Peyer's patch (tissue), 4 donors: Measurements from ENCODE around the gene SFTPA2.

ENCODE experiments used
- POLR2A ChIP-seq, 2 donors: fragments of 450-650 bp; IDR thresholded peaks; one replicate each; pipeline ENCODE4 v1.5.1; 2017; ENCODE audit warnings: antibody characterized with exemption in 2 of 2, mild to moderate bottlenecking in 2 of 2, moderate library complexity in 2 of 2
- TF ChIP-seq, protein P1 (sequence below), 6 experiments: fragments of 450-650 bp in 4 of 6; fragments of 200-600 bp in 2 of 6; sonication (generic) in 1 of 6; IDR thresholded peaks; one replicate each; pipeline ENCODE4 v1.5.1; 2017 to 2019; ENCODE audit warnings: antibody characterized with exemption in 6 of 6, mild to moderate bottlenecking in 3 of 6, moderate library complexity in 1 of 6

DNA sequence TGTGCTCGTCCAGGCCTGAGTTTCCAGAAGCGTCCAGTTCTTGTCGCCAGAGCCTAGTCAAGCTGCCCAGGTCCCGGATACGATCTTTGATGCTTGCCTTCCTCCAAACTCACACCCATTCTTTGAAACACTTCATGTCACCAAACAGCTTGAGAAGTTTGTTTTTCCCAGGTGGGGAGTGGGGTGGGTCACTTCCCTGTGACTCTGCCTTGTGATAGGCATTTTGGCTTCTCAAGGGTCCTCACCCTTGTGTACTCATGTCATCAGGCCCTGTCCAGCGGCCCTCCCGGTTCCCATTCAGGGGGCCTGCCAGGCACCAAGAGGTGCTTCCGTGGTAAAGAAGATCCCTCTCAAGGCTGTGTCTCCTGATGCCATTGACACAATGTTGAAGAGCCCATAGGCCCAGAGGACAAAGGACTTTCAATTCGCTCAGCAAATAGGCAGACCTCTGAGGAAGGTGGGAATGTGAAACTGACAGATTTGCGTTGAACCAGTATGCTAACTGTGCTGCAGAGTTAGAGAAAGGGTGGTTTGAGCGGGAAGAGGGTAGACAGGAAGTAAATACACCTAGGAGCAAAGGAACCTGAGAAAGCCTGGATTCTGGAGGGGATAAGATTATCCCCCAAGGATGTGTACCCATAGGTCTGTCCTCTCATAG lies 25.8 kb upstream of the SFTPA2 start:
- TF ChIP-seq, protein P1, sequence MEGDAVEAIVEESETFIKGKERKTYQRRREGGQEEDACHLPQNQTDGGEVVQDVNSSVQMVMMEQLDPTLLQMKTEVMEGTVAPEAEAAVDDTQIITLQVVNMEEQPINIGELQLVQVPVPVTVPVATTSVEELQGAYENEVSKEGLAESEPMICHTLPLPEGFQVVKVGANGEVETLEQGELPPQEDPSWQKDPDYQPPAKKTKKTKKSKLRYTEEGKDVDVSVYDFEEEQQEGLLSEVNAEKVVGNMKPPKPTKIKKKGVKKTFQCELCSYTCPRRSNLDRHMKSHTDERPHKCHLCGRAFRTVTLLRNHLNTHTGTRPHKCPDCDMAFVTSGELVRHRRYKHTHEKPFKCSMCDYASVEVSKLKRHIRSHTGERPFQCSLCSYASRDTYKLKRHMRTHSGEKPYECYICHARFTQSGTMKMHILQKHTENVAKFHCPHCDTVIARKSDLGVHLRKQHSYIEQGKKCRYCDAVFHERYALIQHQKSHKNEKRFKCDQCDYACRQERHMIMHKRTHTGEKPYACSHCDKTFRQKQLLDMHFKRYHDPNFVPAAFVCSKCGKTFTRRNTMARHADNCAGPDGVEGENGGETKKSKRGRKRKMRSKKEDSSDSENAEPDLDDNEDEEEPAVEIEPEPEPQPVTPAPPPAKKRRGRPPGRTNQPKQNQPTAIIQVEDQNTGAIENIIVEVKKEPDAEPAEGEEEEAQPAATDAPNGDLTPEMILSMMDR (IDR thresholded peaks at IDR 0.05), result no peak
- no peak for TF ChIP-seq POLR2A (IDR thresholded peaks at IDR 0.05)
